ENCODE results near the gene UBE2J1. TPM values are rescaled to one million over a fixed set of nuclear protein-coding genes. Genes with fewer than 3 reads are reported as not detected.

The UBE2J1 gene
- total and polyA plus RNA-seq, 8 donors = 33.5 to 62.2 (median 52.7) TPM

DNA sequence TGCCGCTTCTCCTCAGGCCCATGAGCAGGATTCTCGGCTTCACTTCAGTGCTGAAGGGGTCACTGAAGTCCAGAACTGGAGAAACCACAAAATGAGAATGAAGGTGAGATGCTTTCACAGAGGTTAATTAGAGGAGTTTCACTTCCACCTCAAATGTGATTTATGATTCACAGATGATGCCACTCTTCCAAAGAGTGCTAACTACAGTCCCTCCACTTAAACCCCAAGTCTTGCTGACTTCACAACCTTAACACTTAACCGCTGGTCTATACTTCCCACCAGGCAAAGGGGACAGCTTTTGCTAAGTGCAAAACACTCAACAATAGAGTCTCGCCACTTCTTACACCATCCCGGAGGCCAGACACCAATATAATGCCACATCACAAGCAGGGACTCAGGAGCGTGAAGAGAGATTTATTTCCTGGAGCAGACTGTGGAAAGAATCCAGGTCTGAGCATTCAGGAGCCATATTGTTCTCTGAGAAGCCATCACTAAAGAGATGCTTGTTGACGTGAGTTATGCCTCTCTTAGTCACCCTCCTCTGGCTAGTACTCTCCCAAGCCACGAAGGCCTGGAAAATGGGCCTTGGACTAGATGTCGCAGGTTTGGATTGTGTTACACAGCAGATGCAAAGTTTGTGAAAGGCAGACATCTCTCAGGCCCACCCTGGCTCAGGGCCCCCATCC lies 35.1 kb upstream of the UBE2J1 start:
- no peak for DNase-seq
- intact Hi-C loops (cut with DNase I) = no loop called here
- Histone ChIP-seq H3K27me3 (no peaks in the 10 kb centered on the region), H3K4me1 (peaks cover 0 to 7% of the 10 kb centered on the region in 2 donors), H3K36me3 (no peaks in the 10 kb centered on the region), H3K4me3 (no peak overlapping the region), H3K9me3 (no peaks in the 10 kb centered on the region), H3K27ac (no peak overlapping the region)
- TF ChIP-seq, protein P1, sequence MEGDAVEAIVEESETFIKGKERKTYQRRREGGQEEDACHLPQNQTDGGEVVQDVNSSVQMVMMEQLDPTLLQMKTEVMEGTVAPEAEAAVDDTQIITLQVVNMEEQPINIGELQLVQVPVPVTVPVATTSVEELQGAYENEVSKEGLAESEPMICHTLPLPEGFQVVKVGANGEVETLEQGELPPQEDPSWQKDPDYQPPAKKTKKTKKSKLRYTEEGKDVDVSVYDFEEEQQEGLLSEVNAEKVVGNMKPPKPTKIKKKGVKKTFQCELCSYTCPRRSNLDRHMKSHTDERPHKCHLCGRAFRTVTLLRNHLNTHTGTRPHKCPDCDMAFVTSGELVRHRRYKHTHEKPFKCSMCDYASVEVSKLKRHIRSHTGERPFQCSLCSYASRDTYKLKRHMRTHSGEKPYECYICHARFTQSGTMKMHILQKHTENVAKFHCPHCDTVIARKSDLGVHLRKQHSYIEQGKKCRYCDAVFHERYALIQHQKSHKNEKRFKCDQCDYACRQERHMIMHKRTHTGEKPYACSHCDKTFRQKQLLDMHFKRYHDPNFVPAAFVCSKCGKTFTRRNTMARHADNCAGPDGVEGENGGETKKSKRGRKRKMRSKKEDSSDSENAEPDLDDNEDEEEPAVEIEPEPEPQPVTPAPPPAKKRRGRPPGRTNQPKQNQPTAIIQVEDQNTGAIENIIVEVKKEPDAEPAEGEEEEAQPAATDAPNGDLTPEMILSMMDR (IDR thresholded peaks at IDR 0.05) = no peak
- no peak for ATAC-seq

GRCh38 chr6:89386917-89387491 lies 34.5 kb upstream of the UBE2J1 start:
- DNase-seq (no peak), ATAC-seq (no peak)
- TF ChIP-seq, protein P1 (IDR thresholded peaks at IDR 0.05) = no peak
- Histone ChIP-seq H3K4me3 (no peak overlapping the region), H3K27me3 (no peaks in the 10 kb centered on the region), H3K9me3 (no peaks in the 10 kb centered on the region), H3K27ac (no peak overlapping the region), H3K4me1 (peaks cover 0 to 7% of the 10 kb centered on the region in 2 donors), H3K36me3 (no peaks in the 10 kb centered on the region)
- intact Hi-C loops (cut with DNase I) = no loop called here

GRCh38 chr6:89385846-89386245 lies 33.3 kb upstream of the UBE2J1 start:
- TF ChIP-seq, protein P1 (IDR thresholded peaks at IDR 0.05) = no peak
- Histone ChIP-seq H3K27me3 (no peaks in the 10 kb centered on the region), H3K27ac (no peak overlapping the region), H3K4me1 (peaks cover 0 to 7% of the 10 kb centered on the region in 2 donors), H3K9me3 (no peaks in the 10 kb centered on the region), H3K36me3 (no peaks in the 10 kb centered on the region), H3K4me3 (no peak overlapping the region)
- DNase-seq (no peak), ATAC-seq (no peak)
- intact Hi-C loops (cut with DNase I) = no loop called here

GRCh38 chr6:89385156-89385667 lies 32.7 kb upstream of the UBE2J1 start:
- TF ChIP-seq, protein P1 (IDR thresholded peaks at IDR 0.05) = no peak
- intact Hi-C loops (cut with DNase I) = no loop called here
- DNase-seq (no peak), ATAC-seq (peak; percentile 65)
- Histone ChIP-seq H3K4me1 (peaks cover 0 to 10% of the 10 kb centered on the region in 2 donors), H3K27me3 (no peaks in the 10 kb centered on the region), H3K4me3 (no peak overlapping the region), H3K36me3 (no peaks in the 10 kb centered on the region), H3K27ac (no peak overlapping the region), H3K9me3 (no peaks in the 10 kb centered on the region)

DNA sequence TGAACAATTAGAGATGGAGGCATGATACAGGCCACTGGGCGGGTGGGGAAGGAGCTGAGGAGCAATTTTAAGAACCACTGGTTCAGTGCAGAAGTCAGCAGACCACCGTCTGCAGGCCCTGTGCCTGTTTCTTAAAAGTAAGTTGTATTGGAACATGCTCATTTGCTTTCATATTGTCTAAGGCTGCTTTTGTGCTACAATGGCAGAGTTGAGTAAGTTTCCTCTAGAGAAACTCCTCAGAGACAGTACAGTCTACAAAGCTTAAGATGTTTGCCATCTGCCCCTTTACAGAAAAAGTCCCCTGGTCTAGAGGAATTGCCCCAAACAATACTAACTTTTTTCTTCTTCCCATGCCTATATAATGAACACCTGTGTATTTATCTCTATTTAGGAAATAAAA lies 28.5 kb upstream of the UBE2J1 start:
- ATAC-seq = no peak

More for the DNA sequence above, 28.5 kb upstream of the UBE2J1 start:
- Histone ChIP-seq H3K4me1 (peaks cover 0 to 30% of the 10 kb centered on the region in 2 donors), H3K36me3 (no peaks in the 10 kb centered on the region), H3K27ac (no peak overlapping the region), H3K9me3 (no peaks in the 10 kb centered on the region), H3K27me3 (no peaks in the 10 kb centered on the region), H3K4me3 (no peak overlapping the region)
- TF ChIP-seq, protein P1 (IDR thresholded peaks at IDR 0.05) = no peak
- no peak for DNase-seq
- intact Hi-C loops (cut with DNase I) = no loop called here
